ENCODE results near the gene NSUN2. TPM values are rescaled to one million over a fixed set of nuclear protein-coding genes. Genes with fewer than 3 reads are reported as not detected.
"Not testable (repeated sequence)": the region's sequence is repeated elsewhere in the genome, so short reads cannot be mapped to it uniquely, and the experiment has no call there.

Gene NSUN2
- total RNA-seq, 1 donor from 2014 or later = 48.9 TPM

DNA sequence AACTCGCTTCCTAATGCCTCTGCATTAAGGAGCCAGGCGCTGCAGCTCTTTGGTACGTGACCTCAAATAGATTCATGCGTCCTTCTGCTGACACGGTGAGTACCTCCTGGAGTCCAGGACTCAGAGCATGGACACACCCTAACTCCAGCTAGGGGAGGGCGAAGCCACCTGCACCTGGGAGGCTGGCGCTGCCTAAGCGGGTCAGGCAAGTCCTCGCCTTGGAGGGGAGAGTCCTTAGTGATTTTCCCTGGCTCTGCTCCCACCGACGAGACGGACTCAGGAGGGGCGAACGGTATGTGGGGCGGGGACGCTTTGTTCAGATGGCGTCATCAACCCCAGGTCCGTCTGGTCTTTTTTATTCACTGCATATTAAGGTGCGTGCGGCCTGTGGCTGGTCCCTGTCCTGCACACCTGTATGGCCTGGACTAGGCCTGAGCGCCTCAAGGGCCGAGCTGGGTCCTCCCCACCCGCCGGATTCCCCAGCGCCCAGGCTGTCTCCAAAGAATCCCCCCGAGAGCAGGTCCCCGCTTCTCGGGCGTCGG is 50.3 kb downstream of the NSUN2 start:
- DNase-seq = no peak

DNA sequence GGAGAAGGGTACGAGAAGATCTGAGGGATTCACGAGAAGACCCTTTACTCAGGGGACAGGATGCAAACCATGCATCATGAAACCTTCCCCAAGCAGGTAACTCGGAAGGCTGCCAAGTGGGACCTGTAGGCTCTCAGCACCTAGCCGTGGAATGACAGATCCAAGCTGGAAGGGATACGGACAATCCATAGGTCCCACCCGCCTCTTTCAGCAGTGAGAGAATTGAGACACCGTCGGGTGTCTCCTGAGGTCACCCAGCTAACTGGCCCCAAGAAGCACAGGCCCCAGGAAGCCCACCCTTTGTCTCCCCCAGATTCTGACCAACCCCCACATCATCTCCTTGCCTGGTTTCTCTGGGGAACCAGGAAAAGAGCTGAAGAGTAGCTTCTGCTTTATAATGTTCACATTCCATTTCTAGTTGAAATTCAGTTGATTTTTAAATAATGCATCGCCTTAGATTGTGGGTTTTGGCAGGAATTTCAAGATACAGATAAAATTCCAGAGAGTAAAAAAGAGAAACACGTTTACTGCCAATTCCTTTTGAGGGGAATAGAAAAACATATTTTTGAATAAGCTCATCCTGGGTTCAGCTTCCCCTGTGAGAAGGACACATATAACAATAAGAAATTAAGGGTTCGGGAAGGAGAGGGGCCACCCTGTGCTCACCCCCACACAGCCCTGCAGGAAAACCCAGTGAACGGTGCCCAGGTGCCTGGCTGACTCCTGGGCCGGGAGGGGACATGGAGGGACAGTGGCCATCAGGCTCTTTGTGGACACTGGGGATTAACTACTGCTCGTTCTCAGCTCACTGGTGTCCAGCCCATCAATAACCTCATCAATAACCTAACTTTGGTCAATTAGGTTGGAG is 51.1 kb downstream of the NSUN2 start:
- no peak for DNase-seq

DNA sequence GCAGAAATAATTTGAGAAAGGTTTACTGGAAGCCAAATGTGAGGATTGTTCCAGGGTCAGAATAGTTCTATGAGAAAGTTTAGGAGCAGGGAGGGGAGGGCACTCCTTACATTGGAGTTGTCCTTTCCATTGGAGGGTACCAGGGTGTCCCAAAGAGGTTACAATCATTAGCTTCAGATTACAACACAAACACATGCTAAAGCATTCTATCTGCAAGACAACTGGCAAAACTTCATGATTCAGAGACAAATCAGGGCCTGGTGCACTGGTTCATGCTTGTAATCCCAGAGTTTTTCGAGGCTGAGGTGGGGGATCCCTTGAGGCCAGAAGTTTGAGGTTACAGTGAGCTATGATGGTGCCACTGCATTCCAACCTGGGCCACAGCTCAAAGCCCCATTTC is 51.8 kb downstream of the NSUN2 start:
- DNase-seq = no peak

DNA sequence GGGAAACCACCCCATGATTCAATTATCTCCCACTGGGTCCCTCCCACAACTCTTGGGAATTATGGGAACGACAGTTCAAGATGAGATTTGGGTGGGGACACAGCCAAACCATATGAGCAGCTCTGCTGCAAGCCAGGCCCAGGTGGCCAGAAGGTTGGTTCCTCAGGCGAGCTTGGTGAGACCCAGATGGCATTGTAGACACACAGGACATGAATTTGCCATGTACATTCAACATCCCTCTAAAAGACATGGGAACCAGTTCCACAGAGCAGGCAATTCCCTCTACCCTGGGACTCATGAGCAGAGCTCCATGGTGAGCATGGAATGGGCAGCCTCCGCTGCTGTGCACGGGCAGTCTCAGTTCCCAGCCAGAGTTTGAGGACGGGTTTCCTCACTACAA is 53.3 kb downstream of the NSUN2 start:
- no peak for DNase-seq

DNA sequence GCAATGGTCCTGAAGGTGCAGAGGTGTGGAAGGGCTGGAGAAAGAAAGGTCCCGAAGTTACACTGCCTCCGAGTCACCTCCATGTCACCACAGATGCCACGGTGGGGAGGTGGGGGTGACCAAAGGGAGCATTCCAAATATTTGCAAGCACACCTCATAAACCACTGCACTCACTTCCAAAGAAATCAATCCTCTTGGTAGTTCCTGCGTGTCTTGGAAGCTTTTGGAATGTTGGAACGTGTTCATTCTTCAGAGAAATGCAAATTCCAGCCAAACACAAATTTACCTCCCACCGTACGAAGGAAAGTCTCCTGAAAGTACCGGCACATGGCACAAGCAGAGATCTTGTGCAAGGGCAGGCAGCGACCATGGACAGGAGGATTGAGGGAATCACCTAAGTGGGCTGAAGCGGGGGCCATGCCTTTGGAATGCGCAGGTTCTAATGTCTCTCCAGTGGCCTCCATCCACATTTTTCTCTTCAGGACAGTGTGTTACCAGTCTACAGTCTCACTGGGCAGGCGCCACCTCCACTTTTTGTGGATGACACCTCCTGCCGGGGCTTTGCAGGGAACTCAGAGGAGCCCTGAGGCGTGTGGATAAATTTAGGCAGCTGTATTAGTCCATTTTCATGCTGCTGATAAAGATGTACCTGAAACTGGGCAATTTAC is 54.0 kb downstream of the NSUN2 start:
- DNase-seq = no peak

DNA sequence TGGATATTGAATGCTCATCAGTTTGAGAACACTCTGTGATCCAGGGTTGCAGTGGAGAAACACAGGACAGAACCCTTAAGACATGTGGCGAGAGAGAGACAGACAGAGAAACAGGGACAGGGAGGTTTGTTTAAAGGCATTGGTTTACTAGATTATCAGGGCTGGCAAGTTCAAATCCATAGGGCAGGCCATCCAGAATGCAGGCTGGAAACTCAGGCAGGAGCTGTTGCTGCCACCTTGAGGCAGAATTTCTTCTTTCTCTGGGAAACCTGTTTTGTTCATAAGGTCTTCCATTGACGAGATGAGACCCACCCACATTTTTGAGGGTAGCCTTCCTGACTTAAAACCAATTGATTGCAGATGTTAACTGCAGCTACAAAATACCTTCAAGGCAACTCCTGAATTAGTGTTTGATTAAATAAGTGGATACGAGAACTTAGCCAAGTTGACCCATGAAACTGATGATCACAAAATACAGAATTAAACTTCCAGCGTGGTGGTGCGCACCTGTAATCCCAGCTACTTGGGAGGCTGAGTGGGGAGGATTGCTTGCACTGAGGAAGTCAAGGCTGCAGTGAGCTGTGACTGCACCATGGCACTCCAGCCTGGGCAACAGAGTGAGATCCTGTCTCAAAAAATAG is 55.9 kb downstream of the NSUN2 start:
- peak; percentile 11 for DNase-seq

DNA sequence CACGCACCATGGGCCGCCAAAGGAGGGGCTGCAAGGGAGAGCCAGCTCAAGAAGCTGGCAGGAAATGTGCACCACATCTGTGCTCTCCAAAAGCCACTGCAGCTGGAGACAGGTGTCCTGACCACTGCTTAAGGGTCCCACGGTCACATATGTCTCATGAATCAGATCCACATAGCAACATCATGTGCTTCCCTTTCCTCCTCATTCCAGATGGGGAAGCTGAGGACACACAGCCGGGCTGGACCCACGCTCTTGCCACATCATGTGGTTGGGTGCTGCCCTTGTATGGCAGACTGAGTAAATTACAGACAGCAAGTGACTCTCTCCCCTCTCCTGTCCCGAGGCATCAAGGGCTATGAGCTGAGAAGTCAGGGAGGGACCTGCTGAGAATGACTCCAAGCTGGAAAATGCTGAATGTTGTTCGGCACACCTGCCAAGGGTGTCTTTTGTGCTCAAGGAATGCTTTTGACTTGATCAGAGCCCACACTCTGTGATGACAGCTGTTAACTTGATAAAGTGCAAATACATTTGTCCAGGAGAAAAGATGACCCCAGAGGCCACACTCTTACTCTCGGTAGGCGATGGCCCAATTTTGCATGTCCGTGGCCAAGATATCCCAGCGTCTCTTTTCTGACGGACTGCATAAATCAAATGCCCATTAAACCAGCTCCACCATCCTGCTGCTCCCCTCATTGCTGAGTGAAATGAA is 58.2 kb downstream of the NSUN2 start:
- DNase-seq = no peak

DNA sequence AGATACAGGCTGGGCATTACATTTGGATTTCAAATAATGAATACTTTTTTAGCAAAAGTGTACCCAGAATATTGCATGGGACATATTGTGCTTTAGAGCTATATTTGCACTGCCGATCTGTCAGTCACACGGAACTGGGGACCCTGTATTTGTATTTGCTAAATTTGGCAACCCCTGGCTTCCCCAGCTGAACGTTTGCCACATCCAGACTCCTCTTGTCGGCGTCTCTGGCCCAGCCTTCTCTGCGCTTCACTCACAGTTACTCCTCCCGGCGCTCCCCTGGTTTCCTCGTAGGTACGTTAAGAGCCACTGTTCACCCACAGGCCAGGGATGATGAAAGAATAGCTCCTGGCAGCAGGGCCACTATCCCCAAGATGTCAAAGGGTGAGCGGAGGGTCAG is 58.7 kb downstream of the NSUN2 start:
- no peak for DNase-seq

DNA sequence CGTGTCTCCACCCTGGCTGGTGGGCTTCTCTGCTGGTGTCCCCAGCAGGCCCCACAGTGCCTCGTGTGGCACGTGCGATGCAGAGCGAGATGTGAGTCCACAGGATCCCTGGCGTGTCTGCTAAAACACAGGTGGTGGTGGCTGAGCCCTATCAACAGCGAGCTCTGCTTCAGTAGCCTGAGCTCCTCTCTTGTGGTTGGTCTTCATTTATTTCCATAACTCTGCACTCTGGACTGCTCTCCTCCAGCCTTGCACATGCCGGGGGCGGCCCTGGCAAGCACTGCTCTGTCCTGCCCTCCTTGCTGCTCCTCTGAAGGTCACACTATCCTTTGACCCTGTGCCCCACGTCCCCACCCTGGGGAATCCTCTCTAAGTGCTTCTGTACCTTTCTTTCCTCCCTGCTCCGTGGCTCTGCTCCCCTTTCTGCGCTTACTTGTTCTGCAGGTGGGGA is 59.2 kb downstream of the NSUN2 start:
- DNase-seq = no peak

DNA sequence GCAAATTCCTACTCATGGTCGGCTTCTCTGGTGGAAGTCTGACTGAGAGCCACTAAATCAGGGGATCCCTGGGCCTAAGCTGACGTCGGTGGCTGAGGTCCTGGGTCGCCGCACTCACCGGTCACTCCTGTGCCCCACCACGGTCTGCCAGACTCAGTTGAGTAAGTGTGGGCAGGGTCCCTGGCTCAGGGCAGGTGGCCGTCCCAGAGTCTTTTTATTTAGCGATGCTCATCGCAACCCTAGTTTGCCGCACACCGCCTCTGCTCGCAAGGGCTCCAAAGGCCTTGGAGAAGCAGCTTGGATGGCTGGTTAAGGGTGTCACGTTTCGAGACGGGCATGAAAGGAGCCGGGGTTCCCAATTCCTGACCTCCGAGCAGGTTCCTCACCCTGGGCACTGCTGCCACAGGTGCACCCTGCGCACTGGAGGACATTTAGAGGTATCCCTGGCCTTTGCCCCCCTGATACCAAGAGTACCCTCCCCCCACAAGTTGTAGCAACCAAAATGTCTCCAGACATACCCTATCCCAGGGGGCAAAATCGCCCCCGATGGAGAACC is 59.9 kb downstream of the NSUN2 start:
- no peak for DNase-seq

DNA sequence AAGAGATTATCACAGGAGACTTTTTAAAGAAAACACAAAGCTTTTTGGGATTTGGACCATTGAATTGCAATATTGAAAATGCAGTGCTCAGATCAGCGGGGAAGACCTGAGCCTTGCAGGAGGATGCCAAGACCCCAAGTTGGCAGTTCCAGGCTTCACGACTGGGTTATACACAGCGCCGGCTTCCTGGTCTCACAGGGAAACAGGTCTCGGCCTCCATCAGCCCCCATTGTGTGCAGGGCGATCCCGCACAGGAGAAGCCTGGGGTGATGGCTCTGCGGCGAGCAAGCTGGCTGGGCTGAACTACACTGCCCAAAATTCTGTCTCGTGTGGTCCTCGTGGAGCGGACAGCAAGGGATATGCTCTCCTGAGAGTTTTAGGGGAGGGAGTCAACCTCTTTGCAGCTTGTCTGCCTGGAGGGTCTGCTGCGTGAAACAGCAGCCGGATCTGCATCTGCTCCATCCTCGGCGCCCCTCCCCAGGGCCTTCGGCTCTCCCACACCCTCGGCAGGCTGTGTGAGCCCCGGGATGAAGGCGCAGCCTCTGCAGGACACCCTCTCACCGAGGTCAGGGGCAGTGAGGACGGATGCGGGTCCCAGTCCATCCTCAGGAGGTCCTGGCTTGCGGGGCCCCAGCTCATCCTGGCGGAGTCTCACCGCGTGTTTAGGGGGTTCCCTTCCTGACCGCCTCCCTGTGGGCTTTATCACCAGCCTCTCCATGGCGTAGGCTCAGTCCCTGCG is 60.6 kb downstream of the NSUN2 start:
- DNase-seq = no peak

DNA sequence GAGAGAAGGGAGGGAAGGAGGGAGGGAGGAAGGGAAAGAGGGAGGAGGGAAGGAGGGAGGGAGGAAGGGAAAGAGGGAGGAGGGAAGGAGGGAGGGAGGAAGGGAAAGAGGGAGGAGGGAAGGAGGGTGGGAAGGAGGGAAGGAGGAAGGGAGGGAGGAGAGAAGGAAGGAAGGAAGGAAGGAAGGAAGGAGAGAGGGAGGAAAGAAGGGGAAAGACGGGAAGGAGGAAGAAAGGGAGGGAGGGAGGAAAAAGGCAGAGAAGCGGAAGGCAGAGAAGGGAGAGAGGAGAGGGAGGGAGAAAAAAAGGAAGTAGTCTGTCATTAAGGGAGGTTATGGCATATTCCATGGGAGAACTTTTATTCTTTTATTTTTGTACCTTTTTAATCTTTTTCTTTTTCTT is 61.2 kb downstream of the NSUN2 start:
- not testable (repeated sequence) for DNase-seq

DNA sequence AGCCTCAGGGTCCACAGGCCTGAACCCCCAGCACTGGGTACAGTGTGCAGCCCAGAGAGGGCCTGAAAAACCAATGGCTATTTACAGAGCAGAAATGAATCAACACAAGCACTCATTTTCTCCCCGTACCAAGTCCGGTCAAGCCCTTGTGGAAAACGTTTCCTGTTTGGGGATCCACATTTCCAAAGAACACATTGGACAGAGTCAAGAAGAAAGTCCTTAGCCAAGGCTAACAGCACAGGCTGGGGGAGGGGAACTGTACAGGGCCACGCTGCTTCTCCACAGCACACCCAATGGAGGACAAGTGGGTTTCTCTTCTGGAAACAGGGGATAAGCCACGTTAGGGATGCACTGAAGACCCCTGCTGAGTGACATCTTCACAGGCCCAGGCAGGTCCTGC is 62.3 kb downstream of the NSUN2 start:
- no peak for DNase-seq

DNA sequence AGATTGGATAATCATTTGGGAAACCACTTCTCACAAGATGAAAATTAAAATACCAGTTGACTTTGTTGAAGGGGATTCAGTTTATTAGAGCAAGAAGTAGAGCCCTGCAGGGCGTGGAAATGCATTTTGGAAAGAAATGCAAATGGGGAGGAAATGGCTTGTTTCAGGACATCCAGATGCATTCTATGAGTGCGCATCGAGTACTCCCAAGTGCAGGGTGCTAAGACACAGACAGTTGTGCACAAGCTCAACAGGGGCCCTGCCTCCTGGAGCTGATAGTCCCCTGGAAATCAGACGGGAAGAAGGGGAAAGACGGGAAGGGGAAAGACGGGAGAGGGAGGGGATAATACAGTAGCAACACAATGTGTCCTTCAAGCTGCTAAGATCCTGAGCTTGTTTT is 64.0 kb downstream of the NSUN2 start:
- no peak for DNase-seq

DNA sequence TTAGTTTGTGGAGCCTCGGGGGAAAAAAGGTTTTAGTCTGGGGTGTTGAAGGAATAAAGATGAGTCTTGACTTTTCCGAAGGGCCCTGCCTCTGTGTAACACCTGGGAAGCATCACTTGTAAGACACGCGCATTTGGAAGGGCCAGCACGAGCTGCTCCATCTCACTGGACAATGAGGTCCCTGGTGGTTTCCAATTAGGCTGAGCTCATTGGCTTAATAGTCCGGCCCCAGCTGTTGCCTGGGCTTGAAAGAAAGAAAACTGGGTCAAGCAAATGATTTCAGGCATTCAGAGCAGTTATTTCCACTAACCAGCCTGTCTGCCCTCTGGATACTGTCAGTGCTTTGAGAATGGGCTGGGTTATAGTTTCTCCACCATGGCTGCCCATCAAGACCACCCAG is 64.5 kb downstream of the NSUN2 start:
- DNase-seq = no peak

DNA sequence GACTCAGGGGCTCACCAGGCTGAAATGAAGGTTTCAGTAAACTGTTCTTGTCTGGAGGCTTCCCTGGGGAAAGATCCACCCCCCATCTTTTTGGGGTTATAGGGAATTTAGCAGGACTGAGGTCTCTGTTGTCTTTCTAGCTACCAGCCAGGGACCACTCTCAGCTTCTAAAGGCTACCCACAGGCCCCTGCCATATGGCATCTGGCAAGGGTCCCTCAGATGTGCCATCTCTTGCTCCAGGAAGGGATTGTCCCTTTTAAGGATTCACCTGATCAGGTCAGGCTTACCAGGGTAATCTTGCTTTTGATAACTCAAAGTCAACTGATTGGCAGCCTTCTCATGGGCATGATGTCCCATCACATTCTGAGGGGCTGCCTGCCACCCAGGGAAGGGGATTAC is 65.0 kb downstream of the NSUN2 start:
- DNase-seq = no peak

DNA sequence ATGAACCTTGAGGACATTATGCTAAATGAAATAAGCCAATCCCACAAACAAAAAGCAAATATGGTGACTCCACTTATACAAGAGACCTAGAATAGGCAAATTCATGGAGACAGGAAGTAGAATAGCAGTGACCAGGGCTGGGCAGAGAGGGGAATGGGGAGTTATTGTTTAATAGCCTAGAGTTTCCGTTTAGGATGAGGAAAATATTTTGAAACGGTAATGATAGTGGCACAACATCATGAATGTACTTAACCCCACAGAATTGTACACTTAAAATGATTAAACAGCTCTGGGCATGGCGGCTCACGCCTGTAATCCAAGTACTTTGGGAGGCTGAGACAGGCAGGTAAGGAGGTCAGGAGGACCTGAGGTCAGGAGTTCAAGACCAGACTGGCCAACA is 65.8 kb downstream of the NSUN2 start:
- DNase-seq = no peak

DNA sequence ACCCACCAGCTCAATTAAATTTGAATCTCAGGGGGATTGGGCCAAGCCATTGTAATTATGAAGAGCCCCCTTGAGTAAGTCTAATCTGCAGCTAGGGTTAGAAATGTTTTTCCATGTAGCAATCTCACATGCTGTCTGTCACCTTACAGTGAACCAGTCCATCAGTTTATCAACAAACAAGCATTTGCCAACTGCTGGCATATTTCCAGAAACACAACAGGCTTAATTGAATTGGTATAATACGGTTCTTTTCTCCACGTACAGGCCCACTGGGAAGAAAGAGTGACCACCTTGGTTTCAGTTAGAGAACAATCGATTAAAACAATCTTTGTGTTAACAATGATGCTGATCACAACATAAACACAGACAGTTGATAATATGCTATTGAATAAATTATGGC is 67.4 kb downstream of the NSUN2 start:
- no peak for DNase-seq

DNA sequence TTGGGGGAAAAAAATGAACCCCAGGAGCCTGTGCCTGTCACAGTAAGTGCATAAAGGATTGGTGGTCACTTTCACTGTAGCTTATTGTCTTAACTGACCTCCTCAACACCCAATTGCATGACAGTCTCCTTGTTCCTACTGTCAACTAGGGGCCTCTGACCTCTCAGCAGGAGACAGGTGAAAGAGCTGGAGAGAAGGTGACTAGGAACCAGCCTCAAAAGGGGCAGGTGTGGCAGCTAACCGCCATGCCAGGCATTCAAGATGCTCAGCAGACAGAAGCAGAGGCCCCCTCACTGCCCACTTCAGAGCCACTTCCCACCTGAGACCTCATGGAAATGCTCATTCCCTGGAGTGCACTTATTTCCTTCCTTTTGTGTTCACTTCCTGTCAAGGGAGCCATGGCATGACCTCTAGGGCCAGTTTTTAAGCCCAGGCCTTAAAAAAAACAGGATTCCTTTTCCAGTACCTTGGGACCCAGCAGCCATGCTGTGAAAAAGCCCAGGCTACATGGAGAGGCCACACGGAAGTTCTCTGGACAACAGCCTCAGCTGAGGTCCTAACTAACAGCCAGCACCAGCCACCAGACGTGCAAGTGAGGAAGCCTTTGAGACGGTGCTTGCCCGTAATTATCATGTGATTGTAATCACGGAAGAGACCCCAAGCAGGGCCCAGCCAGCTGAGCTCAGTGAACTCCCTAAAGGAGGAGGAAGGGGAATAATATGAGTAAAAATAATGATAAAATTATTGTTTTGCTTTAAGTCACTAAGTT is 74.9 kb downstream of the NSUN2 start:
- DNase-seq = no peak

DNA sequence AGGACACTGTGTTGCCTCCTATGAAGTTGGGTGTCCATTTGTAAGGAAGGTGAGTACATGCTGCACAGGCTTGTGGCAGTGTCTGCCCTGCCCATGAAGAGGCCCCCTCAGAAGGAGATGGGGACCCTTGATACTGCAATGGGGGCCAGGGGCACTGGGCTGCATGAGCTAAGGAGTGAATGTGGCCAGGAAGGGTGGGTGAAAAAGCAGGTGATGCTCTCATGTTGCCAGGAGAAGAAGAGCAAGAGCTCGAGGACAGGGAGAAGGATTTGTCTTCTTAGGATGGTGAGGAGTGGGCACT is 76.1 kb downstream of the NSUN2 start:
- DNase-seq = no peak
